Caco-2 (cell line): ENCODE data around the gene CHKA. TPM values are rescaled to one million over a fixed set of nuclear protein-coding genes. Genes with fewer than 3 reads are reported as not detected.
A peak's percentile ranks its signal among the peaks of the same experiment; 100 is the strongest.

Experiments used
- BruUV-seq: library from RNA; stranded (reverse); fragments of 400-500 nt; replicated peaks from 2 replicates; lab custom pipeline; 2021; lab: Mats Ljungman, UMichigan
- CTCF ChIA-PET: fragments of 300-600 bp; sonication (Branson Sonifier 250); formaldehyde crosslinking; loops from one replicate; lab custom pipeline; 2022; ENCODE audit warnings: antibody characterized with exemption; lab: Charles Lee
- POLR2A ChIA-PET: fragments of 300-600 bp; sonication (Branson Sonifier 250); formaldehyde crosslinking; loops from one replicate; lab custom pipeline; 2022; ENCODE audit warnings: antibody characterized with exemption; lab: Charles Lee
- DNase-seq, 2 experiments: peaks; one replicate each; pipeline versions ENCODE4 v3.0.0 to v3.0.0-alpha.2; 2020 to 2022
- H3K27me3 ChIP-seq: replicated peaks from 2 replicates; pipeline ENCODE4 v1.6.0; 2011; ENCODE audit warnings: low read length; ENCODE audit not compliant: control insufficient read depth, insufficient read depth
- H3K36me3 ChIP-seq: 2 replicates; pipeline ENCODE4 v1.5.1; 2011; ENCODE audit warnings: low read length; ENCODE audit not compliant: control insufficient read depth, insufficient read depth
- H3K4me1 ChIP-seq: fragments of 250-450 bp; sonication (Bioruptor Pico); 2 replicates; pipeline ENCODE4 v1.5.1; 2020; ENCODE audit warnings: mild to moderate bottlenecking
- H3K4me3 ChIP-seq: 2 replicates; pipeline ENCODE4 v1.5.1; 2011; ENCODE audit warnings: low read depth, mild to moderate bottlenecking, control low read depth, low read length
- H3K9me3 ChIP-seq: fragments of 250-450 bp; sonication (Bioruptor Pico); 2 replicates; pipeline ENCODE4 v1.5.1; 2020; ENCODE audit warnings: mild to moderate bottlenecking, moderate library complexity
- H3K27ac Mint-ChIP-seq: one replicate; pipeline ENCODE4 v1.8.0; 2022; ENCODE audit warnings: mixed read lengths; ENCODE audit not compliant: unreplicated experiment
- H3K27me3 Mint-ChIP-seq: one replicate; pipeline ENCODE4 v1.8.0; 2022; ENCODE audit warnings: mixed read lengths; ENCODE audit not compliant: insufficient read depth, unreplicated experiment
- H3K36me3 Mint-ChIP-seq: one replicate; pipeline ENCODE4 v1.8.0; 2022; ENCODE audit warnings: mild to moderate bottlenecking, mixed read lengths; ENCODE audit not compliant: insufficient read depth, unreplicated experiment
- H3K4me1 Mint-ChIP-seq: one replicate; pipeline ENCODE4 v1.8.0; 2022; ENCODE audit warnings: low read depth, mixed read lengths; ENCODE audit not compliant: unreplicated experiment
- H3K4me3 Mint-ChIP-seq: one replicate; pipeline ENCODE4 v1.8.0; 2022; ENCODE audit warnings: mild to moderate bottlenecking, moderate library complexity, mixed read lengths; ENCODE audit not compliant: unreplicated experiment
- H3K9me3 Mint-ChIP-seq: one replicate; pipeline ENCODE4 v1.8.0; 2022; ENCODE audit warnings: mixed read lengths; ENCODE audit not compliant: unreplicated experiment
- intact Hi-C: fragments of 100-400 bp; cut with micrococcal nuclease; formaldehyde crosslinking; loops from one replicate; pipeline ENCODE4 v1.10.0; 2022; ENCODE audit not compliant: unreplicated experiment
- total RNA-seq: library from RNA; stranded (reverse); gene quantifications from 2 replicates; pipeline ENCODE4 v1.2.3, GENCODE V29; 2022
- TF ChIP-seq, protein P1 (sequence below), 2 experiments: fragments of 200-600 bp in 1 of 2; IDR thresholded peaks; 1 replicate in 1 of 2; 2 replicates in 1 of 2; pipeline versions ENCODE4 v1.5.1 to v1.8.0; 2011 to 2022; ENCODE audit warnings: antibody characterized with exemption in 1 of 2, control low read depth in 1 of 2, inconsistent platforms in 1 of 2, low read depth in 1 of 2, low read length in 1 of 2, mild to moderate bottlenecking in 1 of 2, moderate library complexity in 1 of 2; ENCODE audit not compliant: insufficient read depth in 1 of 2, severe bottlenecking in 1 of 2, unreplicated experiment in 1 of 2

CHKA gene
- total RNA-seq, 1 experiment from 2014 or later, result 169 TPM

DNA sequence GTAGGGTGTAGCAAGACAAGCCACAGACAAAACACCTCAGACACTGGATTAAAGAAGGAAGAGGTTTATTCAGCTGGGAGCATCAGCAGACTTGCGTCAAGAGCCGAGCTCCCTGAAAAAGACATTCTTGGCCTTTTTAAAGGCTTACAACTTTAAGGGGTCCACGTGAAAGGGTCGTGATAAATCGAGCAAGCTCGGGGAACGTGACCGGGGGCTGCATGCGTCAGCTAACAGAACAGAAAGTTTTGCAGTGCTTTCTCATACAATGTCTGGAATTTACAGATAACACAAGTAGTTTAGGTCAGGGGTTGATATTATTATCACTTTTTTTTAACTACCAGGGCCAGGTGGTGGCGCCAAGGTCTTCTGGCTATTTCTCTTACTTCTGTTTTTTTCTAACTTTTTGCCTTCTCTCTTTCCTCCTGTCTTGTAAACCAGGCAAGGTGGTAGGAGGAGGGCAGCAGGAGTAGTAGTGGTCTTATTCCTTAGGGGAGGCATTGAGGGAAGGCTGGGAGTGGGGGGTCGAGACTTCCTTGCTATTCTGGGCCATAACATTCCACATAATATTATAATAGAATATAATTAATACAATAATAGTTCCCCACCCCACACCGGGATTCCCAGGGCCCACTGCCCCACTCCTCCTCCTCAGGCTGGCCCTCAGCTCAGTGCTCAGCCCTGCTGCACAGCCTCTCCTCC lies 111.6 kb downstream of the CHKA start:
- peak overlapping the region; percentile 87 for H3K27ac Mint-ChIP-seq
- Histone ChIP-seq H3K4me1 (peaks cover 54% of the 10 kb centered on the region), H3K9me3 (no peaks in the 10 kb centered on the region), H3K27me3 (no peaks in the 10 kb centered on the region), H3K4me3 (peak overlapping the region; percentile 22; the same call in 1 of the 2 replicates), H3K36me3 (no peaks in the 10 kb centered on the region)
- H3K36me3 Mint-ChIP-seq, result peaks cover 7% of the 10 kb centered on the region
- peaks cover 30% of the 10 kb centered on the region for H3K4me1 Mint-ChIP-seq
- BruUV-seq, result no TSS peak
- intact Hi-C loops, result loop anchor here (1.0 kb wide), 3 partner anchors 12 to 197 kb away; partner anchors contain the start of gene NDUFS8
- H3K27me3 Mint-ChIP-seq, result no peaks in the 10 kb centered on the region
- TF ChIP-seq, protein P1, sequence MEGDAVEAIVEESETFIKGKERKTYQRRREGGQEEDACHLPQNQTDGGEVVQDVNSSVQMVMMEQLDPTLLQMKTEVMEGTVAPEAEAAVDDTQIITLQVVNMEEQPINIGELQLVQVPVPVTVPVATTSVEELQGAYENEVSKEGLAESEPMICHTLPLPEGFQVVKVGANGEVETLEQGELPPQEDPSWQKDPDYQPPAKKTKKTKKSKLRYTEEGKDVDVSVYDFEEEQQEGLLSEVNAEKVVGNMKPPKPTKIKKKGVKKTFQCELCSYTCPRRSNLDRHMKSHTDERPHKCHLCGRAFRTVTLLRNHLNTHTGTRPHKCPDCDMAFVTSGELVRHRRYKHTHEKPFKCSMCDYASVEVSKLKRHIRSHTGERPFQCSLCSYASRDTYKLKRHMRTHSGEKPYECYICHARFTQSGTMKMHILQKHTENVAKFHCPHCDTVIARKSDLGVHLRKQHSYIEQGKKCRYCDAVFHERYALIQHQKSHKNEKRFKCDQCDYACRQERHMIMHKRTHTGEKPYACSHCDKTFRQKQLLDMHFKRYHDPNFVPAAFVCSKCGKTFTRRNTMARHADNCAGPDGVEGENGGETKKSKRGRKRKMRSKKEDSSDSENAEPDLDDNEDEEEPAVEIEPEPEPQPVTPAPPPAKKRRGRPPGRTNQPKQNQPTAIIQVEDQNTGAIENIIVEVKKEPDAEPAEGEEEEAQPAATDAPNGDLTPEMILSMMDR (IDR thresholded peaks at IDR 0.05; ENCODE audit: insufficient read depth in 1 of 2, low read depth in 1 of 2, low read length in 1 of 2, severe bottlenecking in 1 of 2, unreplicated experiment in 1 of 2), result peak; percentile 32 to 59
- H3K4me3 Mint-ChIP-seq, result peak overlapping the region; percentile 79
- DNase-seq, result peak in 1 of 2 experiments; percentile 72
- CTCF ChIA-PET, result interaction anchor here (0.6 to 2.0 kb wide), 10 partner anchors 11 to 288 kb away, joined by 3 to 9 read pairs (median 4); partner anchors contain the start of genes C11orf24 and NDUFS8
- POLR2A ChIA-PET, result interaction anchor here (1.0 kb wide), 1 partner anchor 13 kb away, joined by 4 read pairs; no protein-coding TSS in a partner anchor
- H3K9me3 Mint-ChIP-seq, result no peaks in the 10 kb centered on the region

DNA sequence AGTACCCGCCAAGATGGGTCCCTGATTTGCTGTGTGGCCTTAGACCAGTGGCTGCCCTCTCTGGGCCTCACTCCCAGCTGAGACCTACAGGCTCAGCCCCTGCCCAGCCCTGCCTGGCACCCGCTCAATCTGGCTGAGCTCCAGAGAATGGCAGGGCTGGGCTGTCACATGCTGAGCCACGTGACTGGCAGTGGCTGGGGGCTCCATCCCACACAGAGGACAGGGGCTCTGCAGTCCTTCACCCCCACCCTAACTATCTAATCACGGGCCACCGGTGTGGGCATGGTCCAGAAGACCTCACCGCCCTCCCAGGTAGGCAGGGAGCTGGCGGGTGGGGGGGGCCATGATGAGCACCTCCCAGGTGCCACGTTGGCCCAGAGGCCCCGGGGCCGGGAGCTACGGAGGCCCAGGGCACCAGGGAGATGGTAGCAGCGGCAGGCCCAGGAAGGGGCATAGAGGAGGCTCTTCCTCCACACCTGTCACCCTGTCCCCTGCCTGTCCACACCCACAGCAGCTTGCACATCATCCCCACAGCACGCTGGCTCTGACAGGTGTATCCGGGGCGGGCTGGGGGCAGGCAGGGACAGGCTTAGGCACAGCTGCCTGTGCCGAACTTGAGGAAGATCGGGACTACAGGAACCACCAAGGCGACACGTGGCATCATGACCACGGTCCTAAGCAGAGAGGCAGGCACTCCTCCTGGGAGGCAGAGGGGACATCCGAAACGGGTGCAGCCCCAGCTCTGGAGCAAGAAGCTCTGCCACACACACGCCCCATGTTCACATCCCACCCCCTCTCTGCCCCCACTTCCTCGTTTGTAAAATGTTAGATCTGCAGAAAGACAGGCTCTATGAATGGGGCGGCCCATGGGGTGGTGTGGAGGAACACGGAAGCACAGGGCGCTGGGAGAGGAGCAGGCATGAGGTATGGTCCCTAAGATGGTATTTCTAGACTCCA lies 112.5 kb downstream of the CHKA start:
- peak overlapping the region; percentile 87 for H3K27ac Mint-ChIP-seq
- Histone ChIP-seq H3K4me3 (no peak overlapping the region), H3K36me3 (no peaks in the 10 kb centered on the region), H3K9me3 (no peaks in the 10 kb centered on the region), H3K27me3 (no peaks in the 10 kb centered on the region), H3K4me1 (peaks cover 54% of the 10 kb centered on the region)
- intact Hi-C loops, result loop anchor here (1.0 kb wide), 1 partner anchor 198 kb away; no protein-coding TSS in a partner anchor
- POLR2A ChIA-PET, result no interaction called here
- peaks cover 30% of the 10 kb centered on the region for H3K4me1 Mint-ChIP-seq
- CTCF ChIA-PET, result interaction anchor here (0.6 to 2.0 kb wide), 5 partner anchors 13 to 201 kb away, joined by 3 to 9 read pairs (median 5); partner anchors contain the start of gene NDUFS8
- no peaks in the 10 kb centered on the region for H3K27me3 Mint-ChIP-seq
- peaks cover 7% of the 10 kb centered on the region for H3K36me3 Mint-ChIP-seq
- TF ChIP-seq, protein P1 (IDR thresholded peaks at IDR 0.05; ENCODE audit: insufficient read depth in 1 of 2, low read depth in 1 of 2, low read length in 1 of 2, severe bottlenecking in 1 of 2, unreplicated experiment in 1 of 2), result no peak
- H3K4me3 Mint-ChIP-seq, result peak overlapping the region; percentile 79
- no peak for DNase-seq
- BruUV-seq, result no TSS peak
- H3K9me3 Mint-ChIP-seq, result no peaks in the 10 kb centered on the region
